Prostate gland (tissue), 2 donors: ENCODE data around the gene TJP1. TPM values are rescaled to one million over a fixed set of nuclear protein-coding genes. Genes with fewer than 3 reads are reported as not detected.

ENCODE experiments used
- DNase-seq: peaks from one replicate; pipeline ENCODE4 v3.0.0-alpha.2; 2019; ENCODE audit warnings: low spot score
- H3K27ac ChIP-seq, 2 donors: fragments of 200-600 bp; sonication (generic); 2 replicates each; pipeline ENCODE4 v1.5.1; 2017 to 2019
- H3K27me3 ChIP-seq: fragments of 200-600 bp; sonication (generic); replicated peaks from 2 replicates; pipeline ENCODE4 v1.5.1; 2019; ENCODE audit not compliant: insufficient read depth
- H3K36me3 ChIP-seq, 2 donors: fragments of 200-600 bp; sonication (generic); 1 replicate in 1 of 2; 2 replicates in 1 of 2; pipeline versions ENCODE4 v1.5.1 to v1.8.1; 2017 to 2019
- H3K4me1 ChIP-seq: fragments of 200-600 bp; sonication (generic); replicated peaks from 2 replicates; pipeline ENCODE4 v1.5.1; 2019
- H3K4me3 ChIP-seq, 2 donors: fragments of 200-600 bp; sonication (generic); 2 replicates each; pipeline ENCODE4 v1.5.1; 2017 to 2019
- H3K9me3 ChIP-seq: fragments of 200-600 bp; sonication (generic); 2 replicates; pipeline ENCODE4 v1.5.1; 2017
- CTCF ChIP-seq, 4 experiments: fragments of 200-600 bp in 2 of 4; fragments of 450-650 bp in 2 of 4; sonication (generic) in 2 of 4; IDR thresholded peaks; 1 replicate in 3 of 4; 2 replicates in 1 of 4; pipeline ENCODE4 v1.5.1; 2016 to 2019; ENCODE audit warnings: antibody characterized with exemption in 4 of 4, mild to moderate bottlenecking in 2 of 4, moderate library complexity in 2 of 4
- POLR2A ChIP-seq: fragments of 450-650 bp; IDR thresholded peaks from one replicate; pipeline ENCODE4 v1.6.1; 2016; ENCODE audit warnings: antibody characterized with exemption, mild to moderate bottlenecking
- POLR2AphosphoS5 ChIP-seq: sonication (generic); formaldehyde crosslinking; IDR thresholded peaks from one replicate; pipeline ENCODE4 v1.6.1; 2017; ENCODE audit warnings: antibody characterized with exemption
- WGBS: methylation state at CpG from one replicate; pipeline ENCODE4 v1.1.5; 2018; 5-methylcytosine and 5-hydroxymethylcytosine counted together
- intact Hi-C: fragments of 100-400 bp; cut with DNase I; formaldehyde crosslinking; loops from one replicate; pipeline ENCODE4 v1.14.2; 2022
- total RNA-seq, 2 donors: library from RNA; depleted of rRNA; stranded (reverse); fragments of >200 nt; gene quantifications; one replicate each; pipeline ENCODE4 v1.1.0, GENCODE V29; 2016

Gene TJP1
- total RNA-seq, 2 donors from 2014 or later = 88.4 to 216 TPM

- H3K27me3 ChIP-seq = no peaks in the 10 kb centered on the region
- intact Hi-C loops = no loop called here
- peaks cover 3% of the 10 kb centered on the region for H3K4me1 ChIP-seq
- no peak overlapping the region for H3K4me3 ChIP-seq
- TF ChIP-seq POLR2AphosphoS5 (no peak), CTCF (IDR thresholded peaks at IDR 0.05) (no peak), POLR2A (no peak)
- H3K9me3 ChIP-seq = no peaks in the 10 kb centered on the region
- peaks cover 0 to 9% of the 10 kb centered on the region in 2 donors for H3K36me3 ChIP-seq
- H3K27ac ChIP-seq = no peak overlapping the region
- no peak for DNase-seq
- WGBS = 84% methylated on average over 3 of the region's 3 CpGs
Measured at GRCh38 chr15:29724026-29724425, 98.2 kb downstream of the TJP1 start.

- H3K9me3 ChIP-seq = no peaks in the 10 kb centered on the region
- intact Hi-C loops = no loop called here
- peaks cover 0 to 3% of the 10 kb centered on the region in 2 donors for H3K36me3 ChIP-seq
- H3K4me3 ChIP-seq = no peak overlapping the region
- no peak for DNase-seq
- TF ChIP-seq POLR2A = no peak
- H3K27me3 ChIP-seq = no peaks in the 10 kb centered on the region
- no peak overlapping the region for H3K27ac ChIP-seq
- H3K4me1 ChIP-seq = no peaks in the 10 kb centered on the region
Measured at GRCh38 chr15:29713784-29714183, 108.5 kb downstream of the TJP1 start.

- no peaks in the 10 kb centered on the region for H3K27me3 ChIP-seq
- H3K4me3 ChIP-seq = no peak overlapping the region
- 77% methylated on average over 3 of the region's 3 CpGs for WGBS
- no peaks in the 10 kb centered on the region for H3K9me3 ChIP-seq
- DNase-seq = no peak
- no peak for TF ChIP-seq POLR2A
- no peak for TF ChIP-seq POLR2AphosphoS5
- TF ChIP-seq CTCF (IDR thresholded peaks at IDR 0.05) = no peak
- intact Hi-C loops = no loop called here
- H3K27ac ChIP-seq = no peak overlapping the region
- no peaks in the 10 kb centered on the region for H3K4me1 ChIP-seq
- H3K36me3 ChIP-seq = peaks cover 3 to 7% of the 10 kb centered on the region in 2 donors
Measured at GRCh38 chr15:29712149-29712885, 110.0 kb downstream of the TJP1 start.

GRCh38 chr15:29711531-29711930 is 110.7 kb downstream of the TJP1 start:
- no peak overlapping the region for H3K27ac ChIP-seq
- H3K9me3 ChIP-seq = no peaks in the 10 kb centered on the region
- no peak for TF ChIP-seq POLR2A
- TF ChIP-seq POLR2AphosphoS5 = no peak
- no peak for TF ChIP-seq CTCF (IDR thresholded peaks at IDR 0.05)
- WGBS = 61% methylated on average over 8 of the region's 8 CpGs
- H3K36me3 ChIP-seq = peaks cover 3 to 7% of the 10 kb centered on the region in 2 donors
- H3K4me3 ChIP-seq = no peak overlapping the region
- intact Hi-C loops = no loop called here
- no peaks in the 10 kb centered on the region for H3K27me3 ChIP-seq
- DNase-seq = no peak
- no peaks in the 10 kb centered on the region for H3K4me1 ChIP-seq

GRCh38 chr15:29708519-29708918 is 113.7 kb downstream of the TJP1 start:
- no peak for DNase-seq
- TF ChIP-seq POLR2AphosphoS5 = no peak
- no peak for TF ChIP-seq CTCF (IDR thresholded peaks at IDR 0.05)
- TF ChIP-seq POLR2A = no peak
- peaks cover 3 to 7% of the 10 kb centered on the region in 2 donors for H3K36me3 ChIP-seq
- no peak overlapping the region for H3K27ac ChIP-seq
- no peaks in the 10 kb centered on the region for H3K27me3 ChIP-seq
- intact Hi-C loops = no loop called here
- 77% methylated on average over 4 of the region's 4 CpGs for WGBS
- no peaks in the 10 kb centered on the region for H3K9me3 ChIP-seq
- no peaks in the 10 kb centered on the region for H3K4me1 ChIP-seq
- no peak overlapping the region for H3K4me3 ChIP-seq
